HG03558 (cell line): ENCODE data around the gene BIRC7.

Experiments
- ATAC-seq: cut with Tn5 transposase; IDR thresholded peaks from one replicate; pipeline ENCODE4 v1.9.1; 2021; ENCODE audit warnings: moderate number of reproducible peaks; ENCODE audit not compliant: unreplicated experiment; ENCODE audit errors: extremely low read depth

The BIRC7 gene

DNA sequence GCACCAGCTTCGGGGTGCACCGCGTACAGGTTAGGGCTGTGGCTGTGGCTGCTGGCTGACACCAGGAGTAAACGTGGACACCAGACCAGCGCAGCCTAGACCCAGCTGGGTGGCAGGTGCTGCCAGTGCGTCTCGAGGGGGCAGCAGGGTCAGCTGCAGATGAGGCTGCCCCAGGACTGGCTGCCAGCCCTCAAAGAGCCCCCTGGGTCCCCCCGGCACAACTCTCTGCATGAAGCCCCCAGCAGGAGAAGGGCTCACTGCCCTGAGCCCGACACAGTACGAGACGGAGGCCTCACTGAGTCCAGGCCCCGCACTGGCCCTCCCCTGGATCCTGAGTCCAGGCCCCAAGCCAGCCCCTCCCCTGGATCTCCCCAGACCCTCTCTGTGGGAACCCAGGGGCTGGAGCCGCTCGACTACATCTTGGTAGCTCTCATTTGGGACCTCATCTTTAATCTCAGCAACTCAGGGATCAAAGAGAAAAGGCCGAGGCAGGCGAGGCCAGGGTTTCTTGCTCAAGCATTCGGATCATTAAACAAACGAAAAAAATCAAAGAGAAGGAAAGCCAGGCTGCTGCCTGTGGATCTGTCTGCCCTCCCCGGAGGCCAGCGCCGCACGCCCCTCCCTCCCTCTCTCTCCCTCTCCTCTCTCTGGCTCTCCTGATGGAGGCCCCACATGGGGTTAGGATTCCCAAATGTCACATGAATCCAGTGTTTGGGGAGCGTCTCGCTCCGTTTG, 25.5 kb downstream of the BIRC7 start:
- no peak for ATAC-seq

- no peak for ATAC-seq
Observed at GRCh38 chr20:63261795-63262528, 26.3 kb downstream of the BIRC7 start.

GRCh38 chr20:63262836-63263235, 27.1 kb downstream of the BIRC7 start:
- no peak for ATAC-seq

- ATAC-seq = no peak
Observed at GRCh38 chr20:63264000-63264399, 28.3 kb downstream of the BIRC7 start.

GRCh38 chr20:63264519-63264918, 28.8 kb downstream of the BIRC7 start:
- no peak for ATAC-seq

GRCh38 chr20:63265891-63266515, 30.3 kb downstream of the BIRC7 start:
- ATAC-seq = no peak

DNA sequence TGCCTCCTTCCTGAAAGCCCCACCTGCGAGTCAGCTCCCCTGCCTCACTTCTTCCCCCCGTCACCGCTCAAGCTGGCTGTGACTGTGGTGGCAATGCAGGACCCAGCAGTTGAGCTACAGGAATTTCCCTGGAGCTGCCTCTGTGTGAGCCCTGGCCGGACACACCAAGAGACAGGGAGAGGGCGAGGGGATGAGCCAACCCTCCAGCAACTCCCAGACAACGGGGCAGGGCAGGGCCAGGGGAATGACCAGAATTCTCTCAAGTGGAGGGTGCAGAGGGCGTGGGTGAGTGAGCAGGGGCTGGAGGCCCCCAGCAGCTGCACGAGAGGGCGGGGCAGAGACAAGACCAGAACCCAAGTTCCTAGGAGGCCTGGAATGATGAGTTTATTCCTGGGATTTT, 32.0 kb downstream of the BIRC7 start:
- no peak for ATAC-seq

DNA sequence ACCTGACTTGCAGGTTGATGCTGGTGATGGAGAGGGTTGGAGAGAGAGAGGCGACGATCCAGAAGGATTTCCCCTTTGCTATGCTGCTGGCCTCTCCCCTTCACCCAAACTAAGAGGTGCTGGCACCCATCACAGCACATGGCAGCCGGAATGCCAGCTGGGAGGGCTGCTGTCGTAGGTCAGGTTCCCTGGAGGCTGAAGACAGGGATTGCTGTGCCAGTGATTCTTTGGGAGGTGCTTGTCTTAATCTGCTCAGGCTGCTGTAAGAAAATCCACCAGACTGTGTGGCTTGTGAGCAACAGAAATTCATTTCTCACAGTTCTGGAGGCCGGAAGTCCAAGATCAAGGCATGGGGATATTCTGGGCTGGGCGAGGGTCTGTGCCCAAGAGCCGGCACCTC, 32.6 kb downstream of the BIRC7 start:
- no peak for ATAC-seq

- no peak for ATAC-seq
Observed at GRCh38 chr20:63268671-63269439, 33.1 kb downstream of the BIRC7 start.

- no peak for ATAC-seq
Observed at GRCh38 chr20:63269724-63270123, 34.0 kb downstream of the BIRC7 start.

DNA sequence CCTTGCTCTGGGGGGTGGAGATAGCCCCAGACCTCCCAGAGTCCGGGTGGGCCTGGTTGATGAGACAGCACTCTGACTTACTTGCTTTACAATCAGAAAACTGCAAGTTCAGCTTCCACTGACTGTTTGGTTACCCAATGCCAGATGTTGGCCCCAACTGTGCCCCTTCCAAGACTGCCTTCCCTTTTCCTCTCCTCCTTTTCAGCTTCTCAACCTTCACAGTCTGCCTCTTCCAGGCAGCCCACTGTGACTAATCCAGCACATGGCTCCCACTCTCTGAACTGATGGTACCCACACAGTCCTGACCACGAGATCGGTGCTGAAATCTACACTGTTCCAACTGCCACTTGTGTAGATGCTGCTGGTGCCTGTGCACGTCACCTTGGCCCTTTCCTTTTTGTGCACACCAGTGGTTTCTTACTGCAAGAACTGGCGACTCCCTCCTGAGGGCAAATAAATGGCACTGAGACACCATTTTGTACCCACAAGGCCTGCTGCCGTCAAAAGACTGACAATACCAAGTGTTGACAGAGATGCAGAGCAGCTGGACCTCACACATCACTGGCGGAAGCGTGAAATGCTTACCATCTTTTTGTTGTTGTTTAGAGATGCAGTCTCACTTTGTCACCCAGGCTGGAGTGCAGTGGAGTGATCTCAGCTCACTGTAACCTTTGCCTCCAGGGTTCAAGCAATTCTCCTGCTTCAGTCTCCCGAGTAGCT, 35.1 kb downstream of the BIRC7 start:
- no peak for ATAC-seq

DNA sequence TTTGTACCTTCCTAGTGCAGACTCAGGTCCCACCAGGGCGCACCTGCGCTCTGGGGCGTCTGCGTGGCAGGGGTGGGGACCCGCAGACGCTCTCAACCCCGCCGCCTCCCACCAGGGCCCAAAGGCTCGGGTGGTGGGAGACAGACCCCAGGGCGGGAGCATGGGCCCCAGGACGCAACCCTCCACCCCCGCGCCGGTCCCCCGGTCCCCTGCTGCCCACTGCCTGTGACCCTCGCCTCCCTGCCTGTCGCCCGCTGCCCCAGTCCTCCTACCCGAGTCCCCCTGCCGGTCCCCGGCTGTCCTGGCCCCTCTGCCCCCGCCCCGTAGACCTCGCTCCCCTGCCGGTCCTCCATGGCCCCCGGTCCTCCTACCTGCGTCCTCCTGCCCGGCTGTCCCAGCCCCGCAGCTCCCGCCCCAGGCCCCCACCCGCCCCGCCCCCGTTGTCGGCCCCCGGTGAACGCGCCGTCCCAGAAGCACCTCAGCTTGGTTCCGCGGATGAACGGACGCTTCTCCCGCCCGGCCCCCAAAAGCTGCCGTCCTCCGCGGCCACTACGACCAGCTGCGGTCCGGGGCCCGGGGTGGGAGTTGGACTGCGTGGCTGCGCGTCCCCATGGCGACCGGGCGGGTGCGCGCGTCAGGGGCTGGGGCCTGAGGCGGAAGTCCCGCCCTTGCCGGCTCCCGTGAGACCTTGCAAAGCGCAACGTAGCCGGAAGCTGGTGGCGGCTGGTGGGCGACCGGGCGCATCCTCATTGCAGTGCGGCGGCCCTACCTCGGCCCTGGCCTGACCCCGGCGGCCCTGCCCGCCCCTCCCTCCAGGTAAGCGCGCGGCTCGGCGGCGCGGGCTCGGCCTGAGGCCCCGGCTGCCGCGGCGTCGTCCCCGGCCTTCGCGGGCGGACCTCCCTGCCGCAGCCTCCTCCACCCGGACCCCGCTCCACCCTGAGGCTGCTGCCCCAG, 36.7 kb downstream of the BIRC7 start, which contains the start of gene ARFGAP1:
Gene ARFGAP1 (plus strand): TSS at position 709 of the 954 bp plus-strand sequence. CDS start 2,768 bp downstream, outside the sequence.
- ATAC-seq = peak; percentile 79

- ATAC-seq = no peak
Observed at GRCh38 chr20:63273059-63273579, 37.4 kb downstream of the BIRC7 start.

- ATAC-seq = no peak
Observed at GRCh38 chr20:63273635-63274380, 38.1 kb downstream of the BIRC7 start.

DNA sequence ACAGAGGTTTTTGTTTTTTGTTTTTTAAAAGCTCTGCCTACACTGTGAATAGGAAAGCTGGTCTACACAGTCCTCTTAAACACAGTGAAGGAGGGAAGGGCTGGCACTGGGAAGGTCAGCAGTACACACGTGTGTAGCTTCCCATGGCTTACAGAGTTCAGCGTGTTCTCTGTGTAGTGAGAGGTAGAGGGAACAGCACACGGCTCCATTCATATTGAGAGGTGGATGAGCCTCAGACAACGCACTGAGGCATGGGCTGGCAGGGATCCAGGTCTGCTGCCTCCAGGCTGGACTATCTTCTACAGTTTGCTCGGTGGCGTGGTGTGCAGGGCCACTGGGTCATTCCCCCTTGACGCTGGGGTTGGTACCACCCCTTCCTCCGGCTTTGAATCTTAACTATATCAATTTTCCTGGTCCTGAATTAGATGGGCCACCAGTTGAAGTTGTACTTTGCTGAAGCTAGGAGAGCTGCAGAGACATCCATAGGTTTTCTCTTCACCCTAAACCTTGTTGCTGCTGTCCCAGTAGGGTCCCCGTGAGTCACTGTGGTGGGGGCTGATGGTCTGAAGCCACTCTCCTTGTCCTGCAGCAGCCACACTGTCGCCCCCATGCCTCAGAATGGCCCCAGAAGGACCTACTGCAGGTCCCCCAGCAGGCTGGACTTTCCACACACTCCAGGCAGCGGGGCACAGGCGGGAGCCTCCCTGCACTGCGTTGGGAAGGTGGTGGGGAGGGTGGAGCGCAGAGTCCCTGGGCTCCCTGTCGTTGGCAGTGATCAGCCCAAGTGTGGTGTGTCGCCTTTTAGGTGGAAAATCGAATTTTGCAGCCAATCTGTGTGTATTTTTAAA, 38.9 kb downstream of the BIRC7 start:
- no peak for ATAC-seq

- no peak for ATAC-seq
Observed at GRCh38 chr20:63275825-63276224, 40.1 kb downstream of the BIRC7 start.

- ATAC-seq = no peak
Observed at GRCh38 chr20:63276956-63277355, 41.3 kb downstream of the BIRC7 start.
